K562 (cell line): Measurements from ENCODE around the gene NHLH2. TPM values are rescaled to one million over a fixed set of nuclear protein-coding genes. Genes with fewer than 3 reads are reported as not detected.

ENCODE experiments used
- ATAC-seq: fragments of 200-7000 bp; cut with Tn5 transposase; 3 replicates; pipeline ENCODE4 v1.9.1; 2020; ENCODE audit warnings: moderate library complexity
- BruUV-seq: library from RNA; stranded (reverse); fragments of 400-500 nt; replicated peaks from 2 replicates; lab custom pipeline; 2021; lab: Mats Ljungman, UMichigan
- CTCF ChIA-PET: fragments of 300-600 bp; formaldehyde crosslinking; extraction: SDS; loops from one replicate; lab custom pipeline; 2021; ENCODE audit warnings: low intra/inter-chr PET ratio; lab: Yijun Ruan, JAX
- POLR2A ChIA-PET: fragments of 300-600, 350-650 bp; sonication (Branson Sonifier 250); formaldehyde crosslinking; extraction: SDS; loops from one replicate; lab custom pipeline; 2021; ENCODE audit warnings: antibody characterized with exemption, inconsistent platforms; lab: Yijun Ruan, JAX
- DNase-seq, 4 experiments: peaks; one replicate each; pipeline versions ENCODE4 v3.0.0 to v3.0.0-alpha.2; 2011 to 2018; ENCODE audit warnings: low spot score in 3 of 4, mixed read lengths in 3 of 4; ENCODE audit errors: extremely low read depth in 1 of 4
- FAIRE-seq: peaks from 2 replicates; lab custom pipeline; 2011; peaks lifted over from hg19 to GRCh38; lab: Jason Lieb, UNC
- H2AFZ ChIP-seq: 2 replicates; pipeline ENCODE4 v1.6.0; 2011; ENCODE audit warnings: low read depth, low read length, control low read depth, inconsistent platforms
- H3K27ac ChIP-seq: fragments of 200-600 bp; 3 replicates; pipeline ENCODE4 v1.8.0; 2011; ENCODE audit warnings: low read depth, mild to moderate bottlenecking, control low read depth, inconsistent platforms, low read length, moderate library complexity, mixed read lengths; ENCODE audit errors: extremely low read depth
- H3K27me3 ChIP-seq, 2 experiments: fragments of 300-600 bp in 1 of 2; 2 replicates in 1 of 2; 3 replicates in 1 of 2; pipeline versions ENCODE4 v1.6.0 to v1.8.0; 2011; ENCODE audit warnings: inconsistent platforms in 2 of 2, low read length in 2 of 2, mild to moderate bottlenecking in 1 of 2, mixed read lengths in 1 of 2, moderate library complexity in 1 of 2; ENCODE audit not compliant: control insufficient read depth in 2 of 2, insufficient read depth in 2 of 2
- H3K36me3 ChIP-seq: fragments of 300-600 bp; 3 replicates; pipeline ENCODE4 v1.8.0; 2011; ENCODE audit warnings: mild to moderate bottlenecking, low read length, inconsistent platforms; ENCODE audit not compliant: control insufficient read depth, insufficient read depth
- H3K4me1 ChIP-seq, 2 experiments: fragments of 200-600 bp in 1 of 2; replicated peaks in 1 of 2; 2 replicates in 1 of 2; 3 replicates in 1 of 2; pipeline versions ENCODE4 v1.5.1 to v1.8.0; 2011; ENCODE audit warnings: inconsistent platforms in 2 of 2, low read length in 2 of 2, mild to moderate bottlenecking in 1 of 2, mixed read lengths in 1 of 2, moderate library complexity in 1 of 2; ENCODE audit not compliant: control insufficient read depth in 2 of 2, insufficient read depth in 2 of 2
- H3K4me2 ChIP-seq: 2 replicates; pipeline ENCODE4 v1.6.1; 2011; ENCODE audit warnings: low read length, control low read depth, inconsistent platforms, mixed read lengths; ENCODE audit not compliant: insufficient read depth
- H3K4me3 ChIP-seq: fragments of 200-600 bp; sonication (generic), shearing (Covaris generic); 2 replicates; pipeline ENCODE4 v1.5.1; 2016; ENCODE audit warnings: control low read depth, inconsistent platforms
- H3K79me2 ChIP-seq: fragments of 200-600 bp; 3 replicates; pipeline ENCODE4 v1.8.0; 2011; ENCODE audit warnings: low read length, inconsistent platforms; ENCODE audit not compliant: control insufficient read depth, insufficient read depth
- H3K9ac ChIP-seq, 2 experiments: 2 replicates each; pipeline versions ENCODE4 v1.6.0 to v1.6.1; 2011; ENCODE audit warnings: low read depth in 2 of 2, low read length in 2 of 2, control low read depth in 1 of 2, inconsistent platforms in 1 of 2, mild to moderate bottlenecking in 1 of 2, mixed read lengths in 1 of 2; ENCODE audit not compliant: insufficient read depth in 1 of 2
- H3K9me1 ChIP-seq: one replicate; pipeline ENCODE4 v1.6.0; 2011; ENCODE audit warnings: inconsistent platforms, mild to moderate bottlenecking, low read length, moderate library complexity; ENCODE audit not compliant: control insufficient read depth, insufficient read depth
- H3K9me3 ChIP-seq: replicated peaks from 2 replicates; pipeline ENCODE4 v1.5.1; 2011; ENCODE audit warnings: low read depth, low read length, inconsistent platforms; ENCODE audit not compliant: control insufficient read depth, insufficient read depth
- H4K20me1 ChIP-seq: replicated peaks from 2 replicates; pipeline ENCODE4 v1.6.1; 2011; ENCODE audit warnings: low read length, inconsistent platforms, mixed read lengths; ENCODE audit not compliant: control insufficient read depth, insufficient read depth
- EP400 ChIP-seq: fragments of 450-650 bp; IDR thresholded peaks from 2 replicates; pipeline ENCODE4 v1.6.1; 2017; ENCODE audit warnings: antibody characterized with exemption, mild to moderate bottlenecking, moderate library complexity
- FOXP4 ChIP-seq: sonication (generic); formaldehyde crosslinking; IDR thresholded peaks from 2 replicates; pipeline ENCODE4 v1.8.0; 2022; ENCODE audit warnings: mild to moderate bottlenecking, missing genetic modification reagents, borderline replicate concordance
- ID3 ChIP-seq, 2 experiments: fragments of 250-450 bp in 1 of 2; fragments of 450-650 bp in 1 of 2; sonication (Bioruptor Pico) in 1 of 2; IDR thresholded peaks; 2 replicates each; pipeline versions ENCODE4 v1.6.1 to v1.8.0; 2016 to 2021; ENCODE audit warnings: mild to moderate bottlenecking in 2 of 2, moderate library complexity in 2 of 2, missing compliant biosample characterization in 1 of 2, missing genetic modification characterization in 1 of 2
- SIN3B ChIP-seq: fragments of 450-650 bp; IDR thresholded peaks from 2 replicates; pipeline ENCODE4 v1.6.1; 2017; ENCODE audit warnings: low read depth, mild to moderate bottlenecking, moderate library complexity
- SIRT6 ChIP-seq: IDR thresholded peaks from one replicate; pipeline ENCODE4 v1.6.1; 2012; ENCODE audit warnings: low read depth, mild to moderate bottlenecking, control low read depth, inconsistent platforms, low read length, moderate library complexity
- TSHZ1 ChIP-seq: fragments of 250-450 bp; sonication (Bioruptor Pico); IDR thresholded peaks from 2 replicates; pipeline ENCODE4 v1.4.0; 2020; ENCODE audit warnings: mild to moderate bottlenecking, moderate library complexity
- ZNF398 ChIP-seq: fragments of 250-450 bp; sonication (Bioruptor Pico); IDR thresholded peaks from 2 replicates; pipeline ENCODE4 v1.8.0; 2021; ENCODE audit warnings: moderate library complexity, mild to moderate bottlenecking, inconsistent platforms
- ZNF639 ChIP-seq, 2 experiments: fragments of 200-800 bp in 1 of 2; sonication (Bioruptor generic) in 1 of 2; sonication (generic) in 1 of 2; formaldehyde crosslinking in 1 of 2; IDR thresholded peaks in 1 of 2; conservative IDR thresholded peaks in 1 of 2; 2 replicates each; pipeline versions ENCODE4 v1.5.0 to v1.6.1; 2016 to 2020; ENCODE audit warnings: missing compliant biosample characterization in 1 of 2, missing genetic modification characterization in 1 of 2, missing genetic modification reagents in 1 of 2
- ZNF717 ChIP-seq: fragments of 250-450 bp; sonication (Bioruptor Pico); IDR thresholded peaks from 2 replicates; pipeline ENCODE4 v1.5.0; 2021
- WGBS: fragments of 100-300 bp; shearing (Covaris generic); methylation state at CpG from one replicate; pipeline ENCODE4 v1.1.6; 2016; ENCODE audit warnings: low coverage, mixed read lengths; ENCODE audit not compliant: insufficient coverage; ENCODE audit errors: missing lambda C conversion rate; 5-methylcytosine and 5-hydroxymethylcytosine counted together
- in situ Hi-C: fragments of 300-500 bp; cut with MboI; formaldehyde crosslinking; loops from 4 replicates; pipeline ENCODE4 v1.15.0; 2018; ENCODE audit warnings: inconsistent platforms, mixed read lengths
- intact Hi-C: fragments of 100-400 bp; cut with micrococcal nuclease; formaldehyde crosslinking; loops from 2 replicates; pipeline ENCODE4 v1.14.2; 2022
- polyA plus RNA-seq, 8 experiments: library from polyadenylated mRNA; depleted of rRNA in 4 of 8; stranded (reverse) in 5 of 8; unstranded in 3 of 8; fragments of >200 nt; fragmentation: Nextera tagmentation in 2 of 8; fragmentation: Illumina TruSeq in 1 of 8; extraction: Ambion mirVana in 2 of 8; extraction: Trizol in 1 of 8; gene quantifications; 2 replicates each; pipeline versions ENCODE4 v1.2.1 to v1.2.3, GENCODE V29; 2011 to 2014; ENCODE audit warnings: inconsistent platforms in 1 of 8, missing spikeins in 1 of 8
- total RNA-seq, 7 experiments: library from RNA; depleted of rRNA in 6 of 7; stranded (reverse); fragments of >200 nt in 6 of 7; fragmentation: Illumina TruSeq in 2 of 7; extraction: Trizol in 2 of 7; gene quantifications; 2 replicates each; pipeline versions ENCODE4 v1.2.1 to v1.2.3, GENCODE V29; 2011 to 2021; ENCODE audit warnings: low replicate concordance in 1 of 7

The NHLH2 gene
- total and polyA plus RNA-seq, 9 of the 15 experiments (the other 6 are each of a cell fraction or from before 2014, with no cell fraction given), result not detected

- Histone ChIP-seq H2AFZ (no peak overlapping the region), H3K9me3 (no peaks in the 10 kb centered on the region), H3K36me3 (no peaks in the 10 kb centered on the region), H3K9me1 (no peaks in the 10 kb centered on the region), H3K4me2 (no peak overlapping the region), H4K20me1 (no peaks in the 10 kb centered on the region), H3K9ac (no peak overlapping the region), H3K4me3 (no peak overlapping the region), H3K27me3 (peaks cover 12 to 28% of the 10 kb centered on the region in 2 experiments; a peak in 4 of 5 replicates), H3K79me2 (no peaks in the 10 kb centered on the region), H3K27ac (no peak overlapping the region), H3K4me1 (peaks cover 0 to 22% of the 10 kb centered on the region in 2 experiments; a peak in 1 of 5 replicates)
- intact Hi-C loops, result no loop called here
- ChIA-PET POLR2A (no interaction called here), CTCF (interaction anchor here (0.7 kb wide), 1 partner anchor 109 kb away, joined by 3 read pairs; no protein-coding TSS in a partner anchor)
- DNase-seq (no peak), FAIRE-seq (no peak), ATAC-seq (no peak)
- 35% methylated on average over 51 of the region's 67 CpGs for WGBS
- no peak for TF ChIP-seq ZNF639 (CRISPR knock-in tag; conservative IDR thresholded peaks at IDR 0.05 in 1 of 2, IDR thresholded peaks at IDR 0.05 in 1 of 2)
- no peak for TF ChIP-seq ID3 (CRISPR knock-in tag; IDR thresholded peaks at IDR 0.05)
- no peak for TF ChIP-seq ID3 (tag; IDR thresholded peaks at IDR 0.05)
- no peak for TF ChIP-seq ZNF717
- TF ChIP-seq FOXP4 (CRISPR knock-in tag), result no peak
- TF ChIP-seq SIRT6, result no peak
- TF ChIP-seq ZNF398 (CRISPR knock-in tag), result no peak
- TF ChIP-seq SIN3B, result no peak
- no peak for TF ChIP-seq EP400
- TF ChIP-seq TSHZ1 (CRISPR knock-in tag), result no peak
- BruUV-seq, result no TSS peak
- in situ Hi-C loops, result no loop called here
Measured at GRCh38 chr1:115838431-115839028, 2.4 kb downstream of the NHLH2 start.
